ENCODE data around the gene ALS2CL.

DNA sequence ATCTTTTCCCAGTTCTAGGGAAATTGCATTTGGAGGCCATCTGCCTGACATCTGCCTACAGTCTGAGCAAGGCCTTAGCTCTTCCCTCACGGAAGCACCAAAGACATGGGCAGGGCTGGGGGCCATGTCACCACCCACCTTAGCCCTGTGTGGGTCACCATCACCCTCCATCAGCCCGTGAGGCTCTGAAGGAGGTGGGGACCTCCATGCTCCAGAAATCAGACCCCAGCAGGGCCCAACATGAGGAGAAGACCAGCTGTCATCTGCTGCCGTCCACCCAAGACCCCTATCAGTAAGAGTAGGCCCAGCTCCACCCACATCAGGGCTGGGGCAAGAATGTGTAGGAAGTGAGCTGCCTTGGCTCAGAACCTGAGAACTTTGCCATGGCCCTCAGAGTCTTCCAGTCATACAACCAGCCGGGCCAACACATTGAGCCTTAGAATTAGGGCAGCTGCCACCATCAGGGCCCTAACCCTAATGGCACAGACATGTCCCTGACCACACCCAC is 9.6 kb upstream of the ALS2CL start:
- TF ChIP-seq EGR1 (IDR thresholded peaks at IDR 0.05; ENCODE audit: low read depth) = no peak
- TF ChIP-seq ZBTB33 (IDR thresholded peaks at IDR 0.05; ENCODE audit: extremely low read depth, insufficient replicate concordance, low read length) = no peak
- TF ChIP-seq, protein P1, sequence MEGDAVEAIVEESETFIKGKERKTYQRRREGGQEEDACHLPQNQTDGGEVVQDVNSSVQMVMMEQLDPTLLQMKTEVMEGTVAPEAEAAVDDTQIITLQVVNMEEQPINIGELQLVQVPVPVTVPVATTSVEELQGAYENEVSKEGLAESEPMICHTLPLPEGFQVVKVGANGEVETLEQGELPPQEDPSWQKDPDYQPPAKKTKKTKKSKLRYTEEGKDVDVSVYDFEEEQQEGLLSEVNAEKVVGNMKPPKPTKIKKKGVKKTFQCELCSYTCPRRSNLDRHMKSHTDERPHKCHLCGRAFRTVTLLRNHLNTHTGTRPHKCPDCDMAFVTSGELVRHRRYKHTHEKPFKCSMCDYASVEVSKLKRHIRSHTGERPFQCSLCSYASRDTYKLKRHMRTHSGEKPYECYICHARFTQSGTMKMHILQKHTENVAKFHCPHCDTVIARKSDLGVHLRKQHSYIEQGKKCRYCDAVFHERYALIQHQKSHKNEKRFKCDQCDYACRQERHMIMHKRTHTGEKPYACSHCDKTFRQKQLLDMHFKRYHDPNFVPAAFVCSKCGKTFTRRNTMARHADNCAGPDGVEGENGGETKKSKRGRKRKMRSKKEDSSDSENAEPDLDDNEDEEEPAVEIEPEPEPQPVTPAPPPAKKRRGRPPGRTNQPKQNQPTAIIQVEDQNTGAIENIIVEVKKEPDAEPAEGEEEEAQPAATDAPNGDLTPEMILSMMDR (IDR thresholded peaks at IDR 0.05 in 2 of 3, conservative IDR thresholded peaks at IDR 0.05 in 1 of 3; ENCODE audit: borderline replicate concordance in 1 of 3, insufficient read depth in 1 of 3, low read depth in 2 of 3, low read length in 2 of 3) = no peak
- no peak for TF ChIP-seq EZH2phosphoT487 (IDR thresholded peaks at IDR 0.05; ENCODE audit: borderline replicate concordance)
- no peak for TF ChIP-seq ATF3 (IDR thresholded peaks at IDR 0.05)
- TF ChIP-seq FOSL1 (IDR thresholded peaks at IDR 0.05; ENCODE audit: low read depth) = no peak
- no peak for TF ChIP-seq POLR2A (IDR thresholded peaks at IDR 0.05; ENCODE audit: borderline replicate concordance, extremely low read depth, insufficient read depth, insufficient read length)
- TF ChIP-seq CEBPB (IDR thresholded peaks at IDR 0.05; ENCODE audit: low read depth) = no peak
- no peak for TF ChIP-seq REST (IDR thresholded peaks at IDR 0.05; ENCODE audit: low read depth)
- TF ChIP-seq JUND (IDR thresholded peaks at IDR 0.05) = no peak
- TF ChIP-seq EZH2 (IDR thresholded peaks at IDR 0.05) = no peak
- TF ChIP-seq YY1 (IDR thresholded peaks at IDR 0.05; ENCODE audit: extremely low read depth, insufficient replicate concordance, low read depth, low read length) = no peak
- TF ChIP-seq, protein P2, sequence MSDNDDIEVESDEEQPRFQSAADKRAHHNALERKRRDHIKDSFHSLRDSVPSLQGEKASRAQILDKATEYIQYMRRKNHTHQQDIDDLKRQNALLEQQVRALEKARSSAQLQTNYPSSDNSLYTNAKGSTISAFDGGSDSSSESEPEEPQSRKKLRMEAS (IDR thresholded peaks at IDR 0.05) = no peak

Data from HCT116 (cell line).